ENCODE data around the gene IGFL2. TPM values are rescaled to one million over a fixed set of nuclear protein-coding genes. Genes with fewer than 3 reads are reported as not detected.

Gene IGFL2
- total RNA-seq, 1 donor from 2014 or later = not detected

- H3K4me3 ChIP-seq (ENCODE audit: low read depth, low read length) = no peak overlapping the region
- no peak for TF ChIP-seq CTCF (conservative IDR thresholded peaks at IDR 0.05; ENCODE audit: low read depth, low read length)
- DNase-seq (ENCODE audit: low read depth) = no peak
Measured at GRCh38 chr19:46196410-46197124, 48.5 kb downstream of the IGFL2 start.

- no peak for DNase-seq (ENCODE audit: low read depth)
- no peak for TF ChIP-seq CTCF (conservative IDR thresholded peaks at IDR 0.05; ENCODE audit: low read depth, low read length)
- H3K4me3 ChIP-seq (ENCODE audit: low read depth, low read length) = no peak overlapping the region
Measured at GRCh38 chr19:46197314-46198070, 49.5 kb downstream of the IGFL2 start.

GRCh38 chr19:46198756-46199155 is 50.7 kb downstream of the IGFL2 start:
- TF ChIP-seq CTCF (conservative IDR thresholded peaks at IDR 0.05; ENCODE audit: low read depth, low read length) = no peak
- no peak overlapping the region for H3K4me3 ChIP-seq (ENCODE audit: low read depth, low read length)
- no peak for DNase-seq (ENCODE audit: low read depth)

GRCh38 chr19:46201454-46202310 is 53.6 kb downstream of the IGFL2 start:
- no peak for DNase-seq (ENCODE audit: low read depth)
- H3K4me3 ChIP-seq (ENCODE audit: low read depth, low read length) = no peak overlapping the region
- TF ChIP-seq CTCF (conservative IDR thresholded peaks at IDR 0.05; ENCODE audit: low read depth, low read length) = no peak

GRCh38 chr19:46202426-46202825 is 54.4 kb downstream of the IGFL2 start:
- no peak for TF ChIP-seq CTCF (conservative IDR thresholded peaks at IDR 0.05; ENCODE audit: low read depth, low read length)
- DNase-seq (ENCODE audit: low read depth) = no peak

GRCh38 chr19:46202872-46203860 is 55.1 kb downstream of the IGFL2 start:
- no peak overlapping the region for H3K4me3 ChIP-seq (ENCODE audit: low read depth, low read length)
- TF ChIP-seq CTCF (conservative IDR thresholded peaks at IDR 0.05; ENCODE audit: low read depth, low read length) = no peak
- no peak for DNase-seq (ENCODE audit: low read depth)

More at GRCh38 chr19:46202426-46202825, 54.4 kb downstream of the IGFL2 start:
- H3K4me3 ChIP-seq (ENCODE audit: low read depth, low read length) = no peak overlapping the region
